A673 (cell line): Measurements from ENCODE around the gene SNX33. TPM values are rescaled to one million over a fixed set of nuclear protein-coding genes. Genes with fewer than 3 reads are reported as not detected.
"Not testable (repeated sequence)": the region's sequence is repeated elsewhere in the genome, so short reads cannot be mapped to it uniquely, and the experiment has no call there.

Experiments used
- BruUV-seq: library from RNA; stranded (reverse); fragments of 400-500 nt; replicated peaks from 2 replicates; lab custom pipeline; 2021; lab: Mats Ljungman, UMichigan
- CTCF ChIA-PET: fragments of 300-600 bp; sonication (Branson Sonifier 250); formaldehyde crosslinking; loops from one replicate; lab custom pipeline; 2022; ENCODE audit warnings: antibody characterized with exemption; lab: Charles Lee
- POLR2A ChIA-PET: fragments of 300-600 bp; sonication (Branson Sonifier 250); formaldehyde crosslinking; loops from one replicate; lab custom pipeline; 2022; ENCODE audit warnings: antibody characterized with exemption; ENCODE audit not compliant: low non-redundant PET; lab: Charles Lee
- DNase-seq: peaks from one replicate; pipeline ENCODE4 v3.0.0-alpha.2; 2015; ENCODE audit warnings: low spot score
- H3K27ac ChIP-seq: fragments of 200-600 bp; sonication (generic); 2 replicates; pipeline ENCODE4 v1.5.1; 2016; ENCODE audit warnings: mixed run types, low read depth, mild to moderate bottlenecking, mixed read lengths, antibody characterized with exemption, low read length; ENCODE audit not compliant: poor library complexity, severe bottlenecking
- H3K27me3 ChIP-seq: fragments of 200-600 bp; sonication (generic); replicated peaks from 2 replicates; pipeline ENCODE4 v1.6.1; 2017; ENCODE audit warnings: mixed run types, low read depth, mild to moderate bottlenecking, mixed read lengths, antibody characterized with exemption, low read length; ENCODE audit not compliant: insufficient read depth, poor library complexity
- H3K36me3 ChIP-seq: fragments of 200-600 bp; sonication (generic); 2 replicates; pipeline ENCODE4 v1.6.1; 2016; ENCODE audit warnings: mixed run types, mild to moderate bottlenecking, mixed read lengths, antibody characterized with exemption, low read length; ENCODE audit not compliant: insufficient read depth, poor library complexity, severe bottlenecking
- H3K4me1 ChIP-seq: fragments of 200-600 bp; sonication (generic); 2 replicates; pipeline ENCODE4 v1.6.1; 2017; ENCODE audit warnings: mixed run types, mild to moderate bottlenecking, mixed read lengths, antibody characterized with exemption, low read length; ENCODE audit not compliant: insufficient read depth, poor library complexity, severe bottlenecking
- H3K4me3 ChIP-seq: fragments of 200-600 bp; sonication (generic); 2 replicates; pipeline ENCODE4 v1.5.1; 2016; ENCODE audit warnings: low read depth, mixed run types, mild to moderate bottlenecking, mixed read lengths, low read length; ENCODE audit not compliant: poor library complexity, severe bottlenecking
- H3K9me3 ChIP-seq: fragments of 200-600 bp; sonication (generic); 2 replicates; pipeline ENCODE4 v1.6.1; 2016; ENCODE audit warnings: mixed run types, low read depth, mild to moderate bottlenecking, mixed read lengths, antibody characterized with exemption, low read length; ENCODE audit not compliant: poor library complexity, severe bottlenecking
- EZH2 ChIP-seq: fragments of 200-600 bp; sonication (generic); IDR thresholded peaks from 2 replicates; pipeline ENCODE4 v1.6.1; 2017; ENCODE audit warnings: borderline replicate concordance, low read depth, mild to moderate bottlenecking, mixed read lengths, antibody characterized with exemption, low read length; ENCODE audit not compliant: poor library complexity, severe bottlenecking
- intact Hi-C: fragments of 100-400 bp; cut with micrococcal nuclease; formaldehyde crosslinking; loops from one replicate; pipeline ENCODE4 v1.10.0; 2022; ENCODE audit not compliant: unreplicated experiment
- total RNA-seq: library from RNA; stranded (reverse); gene quantifications from 2 replicates; pipeline ENCODE4 v1.2.3, GENCODE V29; 2021
- TF ChIP-seq, protein P1 (sequence below): fragments of 300-800, 200-600 bp; sonication (generic); conservative IDR thresholded peaks from 2 replicates; pipeline ENCODE4 v1.5.1; 2017; ENCODE audit warnings: low read depth, mild to moderate bottlenecking, antibody characterized with exemption, low read length, moderate library complexity, mixed read lengths

The SNX33 gene
- total RNA-seq, 1 experiment from 2014 or later, result 3.4 TPM

DNA sequence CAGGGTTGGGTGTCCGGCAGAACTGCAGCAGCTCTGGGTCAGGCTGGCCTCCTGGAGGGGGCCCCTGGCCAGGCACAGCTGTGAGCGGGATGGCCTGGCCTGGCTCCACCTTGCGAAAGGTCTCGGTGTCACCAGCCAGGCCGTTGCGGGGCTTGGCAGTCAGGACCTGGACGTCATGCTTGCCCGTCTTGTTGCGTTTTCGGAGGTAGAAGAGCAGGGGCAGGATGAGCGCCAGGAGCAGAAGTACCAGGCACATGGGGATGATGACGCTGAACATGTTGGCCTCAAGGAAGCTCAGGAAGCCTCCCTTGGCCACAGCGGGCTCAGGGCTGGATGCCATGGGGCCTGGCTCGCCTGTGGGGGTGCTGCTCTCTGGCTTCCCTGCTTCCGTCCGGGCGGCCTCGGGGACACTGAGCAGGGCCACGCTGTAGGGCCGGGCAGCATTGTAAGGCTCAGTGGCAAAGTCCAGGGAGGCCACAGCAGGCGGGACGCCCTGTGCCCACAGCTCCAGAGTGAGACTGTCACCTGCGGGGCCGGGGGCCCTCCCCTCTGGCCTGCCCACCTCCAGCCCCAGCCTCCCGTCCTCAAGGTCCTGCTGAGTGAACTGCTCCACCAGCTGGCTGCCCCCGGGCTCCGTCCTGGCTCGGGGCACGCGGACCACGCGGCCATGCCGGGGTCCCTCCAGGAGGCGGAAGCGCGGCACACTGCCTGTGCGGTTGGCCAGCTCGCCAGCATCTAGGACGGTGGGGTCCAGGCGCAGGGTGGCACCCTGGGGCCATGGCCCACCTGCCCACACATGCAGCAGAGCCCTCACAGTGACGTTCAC lies 28.1 kb downstream of the SNX33 start:
- TF ChIP-seq, protein P1, sequence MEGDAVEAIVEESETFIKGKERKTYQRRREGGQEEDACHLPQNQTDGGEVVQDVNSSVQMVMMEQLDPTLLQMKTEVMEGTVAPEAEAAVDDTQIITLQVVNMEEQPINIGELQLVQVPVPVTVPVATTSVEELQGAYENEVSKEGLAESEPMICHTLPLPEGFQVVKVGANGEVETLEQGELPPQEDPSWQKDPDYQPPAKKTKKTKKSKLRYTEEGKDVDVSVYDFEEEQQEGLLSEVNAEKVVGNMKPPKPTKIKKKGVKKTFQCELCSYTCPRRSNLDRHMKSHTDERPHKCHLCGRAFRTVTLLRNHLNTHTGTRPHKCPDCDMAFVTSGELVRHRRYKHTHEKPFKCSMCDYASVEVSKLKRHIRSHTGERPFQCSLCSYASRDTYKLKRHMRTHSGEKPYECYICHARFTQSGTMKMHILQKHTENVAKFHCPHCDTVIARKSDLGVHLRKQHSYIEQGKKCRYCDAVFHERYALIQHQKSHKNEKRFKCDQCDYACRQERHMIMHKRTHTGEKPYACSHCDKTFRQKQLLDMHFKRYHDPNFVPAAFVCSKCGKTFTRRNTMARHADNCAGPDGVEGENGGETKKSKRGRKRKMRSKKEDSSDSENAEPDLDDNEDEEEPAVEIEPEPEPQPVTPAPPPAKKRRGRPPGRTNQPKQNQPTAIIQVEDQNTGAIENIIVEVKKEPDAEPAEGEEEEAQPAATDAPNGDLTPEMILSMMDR, result no peak
- TF ChIP-seq EZH2, result no peak
- POLR2A ChIA-PET, result no interaction called here
- no TSS peak for BruUV-seq
- Histone ChIP-seq H3K27ac (no peak overlapping the region), H3K36me3 (no peaks in the 10 kb centered on the region), H3K4me3 (no peak overlapping the region), H3K4me1 (peaks cover 9% of the 10 kb centered on the region), H3K27me3 (no peaks in the 10 kb centered on the region), H3K9me3 (no peaks in the 10 kb centered on the region)
- intact Hi-C loops, result no loop called here
- no peak for DNase-seq
- CTCF ChIA-PET, result no interaction called here

DNA sequence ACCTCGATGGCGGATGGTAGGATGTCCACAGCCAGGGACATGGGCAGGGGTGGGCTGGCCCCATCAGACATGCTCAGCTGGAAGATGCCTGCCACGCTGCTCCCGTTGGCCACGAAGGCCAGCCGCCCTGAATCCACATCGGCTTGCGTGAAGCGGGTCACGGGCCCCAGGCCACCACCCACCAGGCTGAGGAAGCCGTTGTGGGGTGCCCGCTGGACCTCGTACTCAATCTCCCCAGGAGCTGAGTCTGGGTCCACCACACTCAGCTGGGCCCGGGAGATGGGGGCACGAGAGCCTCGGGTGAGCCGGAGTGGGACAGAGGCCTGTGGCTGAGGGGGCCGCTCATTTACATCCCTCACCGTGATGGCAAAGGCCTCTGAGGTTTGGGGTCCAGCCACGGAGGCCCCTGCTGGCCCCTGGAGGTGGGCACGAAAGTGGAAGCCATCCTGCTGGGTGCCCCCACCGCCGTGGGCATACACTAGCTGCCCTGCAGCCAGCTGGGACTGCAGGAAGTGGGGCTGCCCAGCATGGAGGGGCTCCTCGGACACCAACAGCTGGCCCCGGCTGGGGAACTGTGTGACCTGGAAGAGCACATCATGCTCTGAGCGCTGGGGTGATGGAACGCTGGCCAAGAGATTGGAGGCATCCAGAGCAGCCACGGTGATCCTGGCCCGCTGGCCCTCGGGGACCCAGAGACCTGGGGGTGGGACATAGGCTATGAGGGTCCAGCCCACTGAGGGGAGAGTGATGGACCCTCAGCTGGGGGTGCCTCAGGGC lies 29.2 kb downstream of the SNX33 start:
- intact Hi-C loops, result no loop called here
- Histone ChIP-seq H3K27me3 (no peaks in the 10 kb centered on the region), H3K36me3 (no peaks in the 10 kb centered on the region), H3K4me3 (no peak overlapping the region), H3K4me1 (peaks cover 9% of the 10 kb centered on the region), H3K27ac (no peak overlapping the region), H3K9me3 (no peaks in the 10 kb centered on the region)
- POLR2A ChIA-PET, result interaction anchor here (0.6 kb wide), 1 partner anchor 377 kb away, joined by 3 read pairs; no protein-coding TSS in a partner anchor
- TF ChIP-seq, protein P1, result no peak
- TF ChIP-seq EZH2, result no peak
- DNase-seq, result no peak
- BruUV-seq, result no TSS peak
- CTCF ChIA-PET, result no interaction called here

- Histone ChIP-seq H3K4me1 (peaks cover 5% of the 10 kb centered on the region), H3K36me3 (no peaks in the 10 kb centered on the region), H3K27me3 (no peaks in the 10 kb centered on the region), H3K4me3 (no peak overlapping the region), H3K27ac (no peak overlapping the region), H3K9me3 (no peaks in the 10 kb centered on the region)
- intact Hi-C loops, result no loop called here
- DNase-seq, result no peak
- BruUV-seq, result no TSS peak
- CTCF ChIA-PET, result no interaction called here
- TF ChIP-seq, protein P1, result no peak
- no peak for TF ChIP-seq EZH2
- POLR2A ChIA-PET, result no interaction called here
Observed at GRCh38 chr15:75677465-75678323, 30.0 kb downstream of the SNX33 start.

DNA sequence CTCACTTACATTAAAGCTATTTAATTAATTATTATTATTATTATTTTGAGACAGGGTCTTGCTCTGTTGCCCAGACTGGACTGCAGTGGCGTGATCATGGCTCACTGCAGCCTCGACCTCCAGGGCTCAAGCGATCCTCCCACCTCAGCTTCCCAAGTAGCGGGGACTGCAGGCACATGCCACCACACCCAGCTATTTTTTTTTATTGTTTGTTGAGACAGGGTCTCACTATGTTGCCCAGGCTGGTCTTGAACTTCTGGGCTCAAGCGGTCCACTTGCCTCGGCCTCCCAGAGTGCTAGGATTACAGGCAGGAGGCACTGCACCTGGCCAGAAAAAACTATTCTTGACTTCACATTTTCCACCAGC lies 30.6 kb downstream of the SNX33 start:
- DNase-seq, intact Hi-C loops, CTCF ChIA-PET, BruUV-seq, H3K27me3 ChIP-seq, POLR2A ChIA-PET, H3K9me3 ChIP-seq, H3K4me3 ChIP-seq, H3K36me3 ChIP-seq, H3K27ac ChIP-seq, H3K4me1 ChIP-seq: not testable (repeated sequence)
